Hepatocyte (in vitro differentiated cells): Measurements from ENCODE around the gene CEACAM6.

ENCODE experiments used
- EZH2 ChIP-seq: fragments of 200-600 bp; sonication (generic); IDR thresholded peaks from 2 replicates; pipeline ENCODE4 v1.6.1; 2016; ENCODE audit warnings: antibody characterized with exemption, mild to moderate bottlenecking, borderline replicate concordance
- EZH2phosphoT487 ChIP-seq: fragments of 200-600 bp; sonication (generic); IDR thresholded peaks from one replicate; pipeline ENCODE4 v1.6.1; 2018; ENCODE audit warnings: antibody characterized with exemption, mild to moderate bottlenecking, low read depth, moderate library complexity; ENCODE audit not compliant: unreplicated experiment, severe bottlenecking
- TF ChIP-seq, protein P1 (sequence below): fragments of 200-600 bp; sonication (generic); IDR thresholded peaks from 2 replicates; pipeline ENCODE4 v1.5.1; 2016; ENCODE audit warnings: antibody characterized with exemption, mild to moderate bottlenecking; ENCODE audit not compliant: poor library complexity

DNA sequence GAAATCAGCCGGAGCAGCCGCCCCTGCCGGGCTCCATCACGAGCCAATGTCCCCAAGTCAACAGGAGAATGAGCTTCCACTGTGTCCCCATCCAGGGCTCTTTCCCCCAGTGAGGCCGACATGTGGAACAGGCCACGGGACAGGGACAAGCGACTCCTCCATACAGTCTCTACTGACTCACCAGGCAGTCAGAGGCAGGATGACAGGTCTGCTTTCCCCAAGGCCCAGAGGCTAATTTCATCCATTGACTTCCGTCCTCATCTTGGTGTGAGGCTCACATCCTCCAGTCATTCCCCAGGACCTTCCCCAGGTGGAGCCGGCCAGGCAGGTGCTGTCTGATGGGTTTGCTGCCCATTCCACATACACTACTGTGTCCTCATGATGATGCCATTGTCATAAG, 3.5 kb downstream of the CEACAM6 start:
- TF ChIP-seq EZH2 (no peak), EZH2phosphoT487 (no peak)
- TF ChIP-seq, protein P1, sequence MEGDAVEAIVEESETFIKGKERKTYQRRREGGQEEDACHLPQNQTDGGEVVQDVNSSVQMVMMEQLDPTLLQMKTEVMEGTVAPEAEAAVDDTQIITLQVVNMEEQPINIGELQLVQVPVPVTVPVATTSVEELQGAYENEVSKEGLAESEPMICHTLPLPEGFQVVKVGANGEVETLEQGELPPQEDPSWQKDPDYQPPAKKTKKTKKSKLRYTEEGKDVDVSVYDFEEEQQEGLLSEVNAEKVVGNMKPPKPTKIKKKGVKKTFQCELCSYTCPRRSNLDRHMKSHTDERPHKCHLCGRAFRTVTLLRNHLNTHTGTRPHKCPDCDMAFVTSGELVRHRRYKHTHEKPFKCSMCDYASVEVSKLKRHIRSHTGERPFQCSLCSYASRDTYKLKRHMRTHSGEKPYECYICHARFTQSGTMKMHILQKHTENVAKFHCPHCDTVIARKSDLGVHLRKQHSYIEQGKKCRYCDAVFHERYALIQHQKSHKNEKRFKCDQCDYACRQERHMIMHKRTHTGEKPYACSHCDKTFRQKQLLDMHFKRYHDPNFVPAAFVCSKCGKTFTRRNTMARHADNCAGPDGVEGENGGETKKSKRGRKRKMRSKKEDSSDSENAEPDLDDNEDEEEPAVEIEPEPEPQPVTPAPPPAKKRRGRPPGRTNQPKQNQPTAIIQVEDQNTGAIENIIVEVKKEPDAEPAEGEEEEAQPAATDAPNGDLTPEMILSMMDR = no peak
